ENCODE results near the gene TDRD9.
"Not testable (repeated sequence)": the region's sequence is repeated elsewhere in the genome, so short reads cannot be mapped to it uniquely, and the experiment has no call there.

TDRD9 gene, protein sequence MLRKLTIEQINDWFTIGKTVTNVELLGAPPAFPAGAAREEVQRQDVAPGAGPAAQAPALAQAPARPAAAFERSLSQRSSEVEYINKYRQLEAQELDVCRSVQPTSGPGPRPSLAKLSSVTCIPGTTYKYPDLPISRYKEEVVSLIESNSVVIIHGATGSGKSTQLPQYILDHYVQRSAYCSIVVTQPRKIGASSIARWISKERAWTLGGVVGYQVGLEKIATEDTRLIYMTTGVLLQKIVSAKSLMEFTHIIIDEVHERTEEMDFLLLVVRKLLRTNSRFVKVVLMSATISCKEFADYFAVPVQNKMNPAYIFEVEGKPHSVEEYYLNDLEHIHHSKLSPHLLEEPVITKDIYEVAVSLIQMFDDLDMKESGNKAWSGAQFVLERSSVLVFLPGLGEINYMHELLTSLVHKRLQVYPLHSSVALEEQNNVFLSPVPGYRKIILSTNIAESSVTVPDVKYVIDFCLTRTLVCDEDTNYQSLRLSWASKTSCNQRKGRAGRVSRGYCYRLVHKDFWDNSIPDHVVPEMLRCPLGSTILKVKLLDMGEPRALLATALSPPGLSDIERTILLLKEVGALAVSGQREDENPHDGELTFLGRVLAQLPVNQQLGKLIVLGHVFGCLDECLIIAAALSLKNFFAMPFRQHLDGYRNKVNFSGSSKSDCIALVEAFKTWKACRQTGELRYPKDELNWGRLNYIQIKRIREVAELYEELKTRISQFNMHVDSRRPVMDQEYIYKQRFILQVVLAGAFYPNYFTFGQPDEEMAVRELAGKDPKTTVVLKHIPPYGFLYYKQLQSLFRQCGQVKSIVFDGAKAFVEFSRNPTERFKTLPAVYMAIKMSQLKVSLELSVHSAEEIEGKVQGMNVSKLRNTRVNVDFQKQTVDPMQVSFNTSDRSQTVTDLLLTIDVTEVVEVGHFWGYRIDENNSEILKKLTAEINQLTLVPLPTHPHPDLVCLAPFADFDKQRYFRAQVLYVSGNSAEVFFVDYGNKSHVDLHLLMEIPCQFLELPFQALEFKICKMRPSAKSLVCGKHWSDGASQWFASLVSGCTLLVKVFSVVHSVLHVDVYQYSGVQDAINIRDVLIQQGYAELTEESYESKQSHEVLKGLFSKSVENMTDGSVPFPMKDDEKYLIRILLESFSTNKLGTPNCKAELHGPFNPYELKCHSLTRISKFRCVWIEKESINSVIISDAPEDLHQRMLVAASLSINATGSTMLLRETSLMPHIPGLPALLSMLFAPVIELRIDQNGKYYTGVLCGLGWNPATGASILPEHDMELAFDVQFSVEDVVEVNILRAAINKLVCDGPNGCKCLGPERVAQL (N-terminal part only)

DNA sequence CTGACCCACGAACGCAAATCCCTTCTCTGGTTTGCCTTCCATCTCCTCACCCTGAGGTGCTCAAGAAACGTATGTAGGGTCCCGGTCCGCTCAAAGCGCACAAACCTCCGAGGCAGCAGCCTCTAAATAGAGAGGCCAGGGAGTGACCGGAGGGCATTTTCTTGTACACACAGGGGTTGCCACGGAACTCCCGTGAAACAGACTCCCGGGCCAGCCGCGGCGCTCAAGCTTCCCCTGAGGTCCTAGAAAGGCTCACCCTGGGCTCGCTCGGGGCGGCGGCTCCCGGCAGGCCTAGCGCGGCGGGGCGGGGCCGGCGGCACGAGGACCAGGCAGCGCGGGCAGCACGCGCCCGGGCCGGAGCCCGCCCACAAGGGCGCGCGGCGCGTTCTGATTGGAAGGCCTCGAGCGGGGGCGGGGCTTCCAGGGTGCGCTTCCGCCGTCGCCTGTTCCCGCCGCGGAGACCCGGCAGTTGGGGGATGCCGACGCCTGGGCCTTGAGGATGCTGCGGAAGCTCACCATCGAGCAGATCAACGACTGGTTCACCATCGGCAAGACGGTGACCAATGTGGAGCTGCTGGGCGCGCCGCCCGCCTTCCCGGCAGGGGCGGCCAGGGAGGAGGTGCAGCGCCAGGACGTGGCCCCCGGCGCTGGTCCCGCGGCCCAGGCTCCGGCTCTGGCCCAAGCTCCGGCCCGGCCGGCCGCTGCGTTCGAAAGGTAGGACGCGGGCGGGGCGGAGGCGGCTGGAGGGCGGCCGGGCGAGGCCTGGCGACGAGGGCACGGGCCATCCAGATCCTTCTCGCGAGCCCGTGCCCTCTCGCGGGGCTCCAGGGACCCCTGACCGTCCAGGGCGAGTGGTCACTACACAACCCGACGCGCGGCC lies at the start of gene TDRD9:
TDRD9 (plus strand) TSS at position 446 of the 880 bp plus-strand sequence; CDS start at position 500, 54 bp downstream.
- DNase-seq = peak in 2 of 3 experiments; percentile 90 to 92

DNA sequence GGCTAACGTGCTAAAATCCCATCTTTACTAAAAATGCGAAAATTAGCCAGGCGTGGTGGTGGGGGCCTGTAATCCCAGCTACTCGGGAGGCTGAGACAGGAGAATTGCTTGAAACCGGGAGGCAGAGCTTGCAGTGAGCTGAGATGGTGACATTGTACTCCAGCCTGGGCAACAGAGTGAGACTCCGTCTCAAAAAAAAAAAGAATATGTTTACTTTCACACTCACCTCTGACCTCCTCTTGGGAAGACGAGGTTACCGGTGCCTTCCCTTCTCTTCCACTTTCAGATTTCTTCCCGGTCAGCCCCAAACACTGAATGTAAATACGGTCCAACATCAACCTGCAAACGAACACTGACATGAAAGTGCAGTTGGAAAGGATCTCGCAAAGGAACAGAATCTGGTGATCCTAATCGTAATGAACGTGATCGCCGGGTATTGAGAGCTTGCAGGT lies 49.1 kb upstream of the TDRD9 start:
- DNase-seq = no peak

DNA sequence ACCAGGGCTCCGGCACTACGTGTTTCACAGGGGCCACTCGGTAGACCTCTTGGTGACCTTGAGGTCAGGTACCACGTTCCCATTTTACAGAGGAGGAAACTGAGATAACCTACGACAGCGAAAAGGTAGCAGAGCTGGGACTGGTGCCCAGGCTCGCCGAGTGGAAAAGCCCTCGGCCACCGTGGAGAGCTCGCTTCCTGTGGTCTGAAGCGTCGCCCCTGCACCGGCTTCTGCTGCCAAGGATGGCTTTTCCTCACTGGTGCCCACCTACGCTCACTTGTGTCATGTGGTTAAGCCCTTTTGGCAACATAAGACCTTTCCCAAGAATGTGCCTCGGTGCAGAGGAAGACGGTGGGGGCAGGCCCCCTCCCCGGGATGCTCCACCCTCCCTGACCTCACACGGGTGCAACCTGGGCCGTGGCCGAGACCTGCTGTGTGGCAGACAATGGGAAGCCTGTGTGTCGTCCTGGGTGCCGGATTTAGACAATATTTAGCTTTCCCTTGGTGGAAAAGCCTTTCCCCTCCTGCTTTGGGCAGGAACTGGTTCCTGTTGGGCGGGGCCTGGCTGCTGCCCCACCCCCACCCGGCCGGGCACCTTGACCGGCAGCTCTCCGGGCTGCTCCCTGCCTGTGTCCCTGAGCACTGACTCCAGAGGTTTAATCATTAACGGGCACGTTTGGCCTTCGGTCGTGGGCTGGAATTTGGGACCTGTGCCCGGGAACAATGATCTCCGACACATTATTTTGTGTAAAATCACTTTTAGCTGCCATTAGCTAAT lies 48.5 kb upstream of the TDRD9 start:
- no peak for DNase-seq

DNA sequence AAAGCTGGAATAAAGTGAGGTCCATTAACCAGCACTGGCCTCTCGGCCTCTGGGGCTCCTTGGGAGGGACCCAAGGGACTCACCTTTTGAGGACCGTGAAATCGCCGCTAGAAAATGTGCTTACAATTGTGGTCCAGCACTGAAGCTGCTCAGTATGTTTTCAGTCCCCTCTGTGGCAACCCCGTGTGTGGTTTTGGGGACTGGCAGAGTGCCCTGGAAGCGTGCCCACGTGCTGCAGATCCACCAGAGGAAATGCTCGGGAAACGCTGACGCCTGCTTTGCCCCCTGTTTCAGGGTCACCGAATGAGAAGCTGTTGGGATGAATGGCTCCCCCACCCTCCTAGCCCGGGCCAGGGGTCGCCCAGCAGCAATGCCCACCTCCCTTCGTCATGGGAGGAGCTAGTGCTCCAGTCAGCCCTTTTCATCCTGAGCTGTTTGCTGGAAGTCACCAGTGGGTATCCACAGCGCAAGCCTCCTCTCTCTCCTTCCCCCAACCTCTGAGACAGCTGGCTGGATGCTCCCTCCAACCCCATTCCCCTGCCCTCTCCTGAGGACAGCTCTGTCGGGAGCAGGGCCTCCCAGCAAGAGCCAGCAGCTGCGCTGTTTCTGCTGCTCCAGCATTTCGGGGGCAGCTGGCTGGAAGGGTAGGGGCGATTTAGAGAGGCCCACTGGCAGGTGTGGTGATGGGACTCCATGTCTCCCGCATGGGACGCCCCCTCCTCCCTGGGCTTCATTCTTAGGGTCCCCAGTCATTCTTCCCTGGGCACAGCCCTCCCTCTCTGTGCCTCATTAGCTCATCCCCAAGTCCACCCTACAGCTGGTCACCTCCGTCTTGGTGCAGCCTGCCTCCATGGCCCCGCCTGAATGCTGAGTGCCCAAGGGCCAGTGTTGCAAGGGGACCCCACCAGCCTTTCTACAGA lies 47.6 kb upstream of the TDRD9 start:
- no peak for DNase-seq

DNA sequence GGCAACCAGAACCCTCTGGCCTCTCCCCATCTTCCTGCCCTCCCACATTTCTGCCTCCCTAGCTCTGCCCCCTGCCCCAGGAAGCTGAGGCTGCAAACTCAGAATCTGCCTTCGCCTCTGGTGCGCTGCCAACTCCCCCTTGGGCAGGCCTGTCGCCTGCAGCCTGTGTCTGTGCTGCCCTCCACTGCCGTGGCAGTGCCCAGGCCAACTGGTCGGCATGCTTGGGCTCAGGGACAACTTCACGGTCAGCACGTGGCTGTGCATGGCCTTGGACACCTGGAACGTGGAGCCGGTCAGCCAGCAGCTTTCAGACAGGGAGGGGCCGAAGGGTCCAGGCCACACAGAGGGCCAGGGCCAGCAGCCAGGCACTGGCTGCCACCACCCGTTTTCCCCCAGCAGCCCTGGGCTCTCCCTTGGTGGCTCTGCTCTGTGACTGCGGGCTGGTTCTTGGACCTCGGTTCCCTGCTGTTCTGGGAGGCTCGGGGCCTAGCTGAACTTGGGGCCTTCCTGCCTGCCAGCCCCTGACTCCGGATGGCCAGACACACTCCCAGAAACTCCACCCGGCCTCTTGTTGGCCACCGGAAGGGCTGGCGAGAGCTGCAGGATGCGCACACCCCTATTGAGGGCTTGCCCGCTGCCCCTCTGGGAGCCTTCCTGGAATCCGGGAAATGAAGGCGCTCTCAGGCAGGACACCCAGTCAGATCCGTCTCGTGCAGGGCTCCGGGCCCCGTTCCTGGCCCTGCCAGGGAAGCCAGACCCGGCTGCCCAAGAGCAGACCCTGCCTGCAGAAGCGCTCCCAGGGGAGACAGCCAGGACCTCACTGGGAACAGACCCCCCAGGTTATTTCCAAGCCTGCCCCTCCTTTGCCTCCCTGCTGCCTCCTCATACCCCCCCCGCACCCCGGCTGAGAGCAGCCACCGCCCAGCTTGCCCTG lies 46.7 kb upstream of the TDRD9 start:
- no peak for DNase-seq

DNA sequence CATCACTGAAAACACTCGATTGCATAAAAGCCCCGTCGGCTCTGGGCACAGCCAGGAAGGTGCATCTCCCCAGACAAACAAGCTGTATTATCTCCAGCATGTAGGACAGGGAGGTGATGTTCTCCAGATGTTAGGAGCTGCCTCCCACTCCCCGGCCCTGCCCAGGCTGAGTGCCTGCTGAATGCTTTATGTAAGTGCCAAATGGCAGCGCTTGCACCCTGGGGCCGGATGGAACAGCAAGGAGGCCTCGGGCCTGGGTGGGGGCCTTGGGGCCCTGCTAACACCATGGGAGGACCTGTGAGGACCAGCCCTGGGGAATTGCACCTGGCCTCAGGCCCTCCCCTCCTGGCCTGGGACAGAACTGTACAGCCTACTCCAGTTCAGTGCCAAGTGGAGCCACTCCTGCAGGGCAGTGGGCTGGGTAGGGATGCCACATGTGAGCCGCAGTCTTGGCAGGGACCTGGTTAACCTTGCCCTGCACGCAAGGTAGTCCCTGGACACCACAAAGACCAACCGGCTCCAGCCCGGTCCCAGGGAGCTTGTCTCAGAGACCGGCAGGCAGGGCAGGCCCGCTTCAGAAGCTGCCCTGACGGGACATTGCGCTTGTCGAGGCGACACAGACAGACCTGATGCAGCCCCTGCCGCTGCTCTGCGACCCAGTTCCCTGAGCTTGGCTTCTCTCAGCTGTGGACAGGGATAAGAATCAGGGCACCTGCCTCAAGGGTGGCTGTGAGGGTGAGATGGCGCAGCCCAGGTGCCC lies 45.6 kb upstream of the TDRD9 start:
- DNase-seq = no peak

DNA sequence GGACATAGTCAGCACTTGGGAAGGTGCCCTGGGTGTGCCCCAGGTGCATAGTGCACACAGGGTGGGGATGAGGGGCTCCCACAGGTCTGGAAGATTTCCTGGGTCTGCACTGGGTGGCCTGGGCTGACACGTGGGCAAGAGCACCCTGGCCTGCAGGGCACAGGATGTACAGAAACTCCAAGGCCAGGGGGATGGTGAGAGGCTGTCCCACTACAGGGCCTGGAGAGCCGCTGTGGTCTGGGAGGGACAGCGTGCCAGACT lies 45.1 kb upstream of the TDRD9 start:
- DNase-seq = no peak

DNA sequence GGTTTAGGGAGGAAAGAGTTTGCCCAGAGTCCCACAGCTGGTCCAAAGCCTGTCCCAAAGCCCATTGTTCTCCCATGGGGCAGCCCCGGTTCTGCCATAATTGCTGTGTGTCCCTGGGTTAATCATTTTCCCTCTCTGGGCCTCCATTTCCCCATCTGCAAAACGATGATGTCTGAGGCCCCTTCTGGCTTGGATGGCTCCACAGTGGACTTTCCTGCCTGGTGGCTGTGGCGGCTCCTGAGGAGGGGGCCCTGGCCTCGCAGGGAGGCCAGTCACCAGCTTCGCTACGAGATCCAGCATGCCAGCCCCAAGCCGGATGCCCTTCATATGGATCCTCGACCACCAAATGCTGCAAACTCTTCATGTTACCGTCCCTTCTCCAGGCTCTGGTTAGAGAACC lies 43.4 kb upstream of the TDRD9 start:
- no peak for DNase-seq

DNA sequence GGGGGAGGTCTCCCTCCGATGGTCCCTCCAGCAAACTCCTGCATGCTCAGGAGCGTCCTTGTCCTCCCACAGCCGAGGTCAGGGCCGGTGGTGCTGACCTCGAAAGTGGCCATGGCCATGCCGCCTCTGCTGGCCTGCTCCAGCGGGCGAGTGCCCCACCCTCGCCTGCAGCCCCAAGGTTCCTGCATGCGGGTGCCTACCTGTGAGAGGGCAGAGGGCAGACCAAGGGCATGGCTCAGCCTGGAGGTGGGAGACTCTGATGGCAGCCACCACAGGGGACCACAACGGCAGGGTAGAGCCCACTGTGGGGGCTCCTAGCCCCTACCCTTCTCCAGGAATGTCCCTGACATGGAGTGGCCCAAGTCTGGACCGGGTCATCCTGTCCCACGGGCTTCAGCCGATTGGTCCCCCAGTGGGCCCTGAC lies 42.7 kb upstream of the TDRD9 start:
- no peak for DNase-seq

DNA sequence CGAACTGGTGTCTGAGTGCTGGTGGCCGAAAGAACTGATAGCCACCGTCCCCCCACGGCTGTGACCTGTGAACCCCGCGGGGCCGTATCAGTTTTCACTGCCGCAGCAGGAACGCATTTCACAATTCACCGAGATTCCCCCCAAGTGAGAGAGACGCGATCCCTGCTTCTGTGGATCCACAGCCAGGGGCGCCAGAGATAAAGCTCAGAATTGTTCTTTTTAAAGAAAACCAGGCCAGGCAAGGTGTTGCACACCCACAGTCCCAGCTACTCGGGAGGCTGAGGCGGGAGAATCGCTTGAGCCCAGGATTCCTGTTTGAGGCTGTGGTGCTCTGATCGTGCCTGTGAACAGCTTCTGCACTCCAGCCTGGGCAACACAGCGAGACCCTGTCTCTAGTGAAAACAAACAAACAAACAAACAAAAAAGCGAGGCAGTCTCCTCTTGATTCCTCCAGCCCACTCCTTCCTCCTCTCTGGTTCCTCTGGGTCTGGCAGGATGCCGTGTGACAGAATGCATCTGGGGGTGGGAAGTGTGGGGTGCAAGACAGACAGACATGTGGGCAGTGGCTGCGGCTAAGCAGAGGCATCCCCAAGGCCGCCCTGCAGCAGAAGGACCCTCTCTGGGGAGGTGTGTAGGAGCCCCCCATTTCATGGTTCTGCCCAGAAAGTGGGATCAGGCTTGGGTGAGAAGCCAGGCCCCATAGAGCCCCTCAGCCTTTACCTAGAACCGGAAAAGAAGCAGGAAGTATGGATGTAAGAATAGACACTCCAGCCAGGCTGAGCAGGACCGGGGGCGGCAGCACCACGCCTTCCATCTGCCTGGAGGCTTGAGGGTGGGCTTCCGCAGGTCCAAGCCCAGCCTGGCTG lies 41.7 kb upstream of the TDRD9 start:
- no peak for DNase-seq

DNA sequence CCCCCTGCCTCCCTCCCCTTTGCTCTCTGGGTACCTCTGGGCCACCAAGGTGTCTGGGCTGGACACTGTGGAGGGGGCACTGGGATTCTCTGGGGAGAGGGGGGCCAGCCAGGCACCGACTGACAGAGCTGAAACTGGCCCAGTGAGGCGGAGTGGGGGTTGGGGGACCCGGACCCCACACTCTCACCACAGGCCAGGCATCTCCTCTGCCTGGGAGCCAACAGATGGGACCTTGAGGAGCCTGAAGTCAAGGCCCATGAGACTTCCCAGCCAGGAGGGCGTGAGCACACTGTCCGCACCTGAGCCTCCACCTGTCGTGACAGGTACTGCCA lies 41.1 kb upstream of the TDRD9 start:
- no peak for DNase-seq

DNA sequence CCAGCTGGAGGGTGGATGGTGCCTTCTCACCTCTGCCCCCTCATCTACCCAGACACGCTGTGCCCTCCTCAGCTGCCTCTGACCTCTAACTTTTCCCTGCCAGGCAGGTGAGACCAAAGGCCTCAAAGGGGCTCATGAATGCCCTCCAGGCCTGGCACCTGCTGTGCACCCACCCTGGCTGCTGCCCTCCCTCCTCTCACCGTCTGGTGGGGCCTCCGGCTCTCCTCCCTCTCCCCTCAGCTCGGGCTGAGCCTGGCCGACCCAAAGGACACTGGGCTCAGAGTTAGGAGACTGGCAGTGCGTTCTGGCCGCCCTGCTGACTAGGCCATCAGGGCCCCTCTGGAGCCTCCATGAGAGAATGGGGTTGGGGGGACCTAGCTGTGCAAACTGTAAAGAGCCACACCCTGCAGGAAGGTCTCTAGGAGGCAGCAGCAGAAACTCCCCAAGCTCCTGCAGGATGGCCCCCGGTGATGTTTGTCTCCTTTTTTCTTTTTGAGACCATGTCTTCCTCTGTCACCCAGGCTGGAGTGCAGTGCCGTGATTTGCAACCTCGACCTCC lies 40.6 kb upstream of the TDRD9 start:
- no peak for DNase-seq

DNA sequence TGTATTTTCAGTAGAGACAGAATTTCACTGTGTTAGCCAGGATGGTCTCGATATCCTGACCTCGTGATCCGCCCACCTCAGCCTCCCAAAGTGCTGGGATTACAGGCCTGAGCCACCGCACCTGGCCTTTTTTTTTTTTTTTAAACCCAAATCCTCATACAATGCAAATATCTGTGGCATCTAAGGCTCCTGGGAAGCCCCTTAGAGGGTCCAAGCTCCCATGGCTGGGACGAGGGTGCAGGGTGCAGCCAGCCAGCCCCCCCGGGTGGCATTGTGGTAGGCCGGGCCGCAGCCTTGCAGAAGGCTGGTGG lies 39.3 kb upstream of the TDRD9 start:
- not testable (repeated sequence) for DNase-seq

DNA sequence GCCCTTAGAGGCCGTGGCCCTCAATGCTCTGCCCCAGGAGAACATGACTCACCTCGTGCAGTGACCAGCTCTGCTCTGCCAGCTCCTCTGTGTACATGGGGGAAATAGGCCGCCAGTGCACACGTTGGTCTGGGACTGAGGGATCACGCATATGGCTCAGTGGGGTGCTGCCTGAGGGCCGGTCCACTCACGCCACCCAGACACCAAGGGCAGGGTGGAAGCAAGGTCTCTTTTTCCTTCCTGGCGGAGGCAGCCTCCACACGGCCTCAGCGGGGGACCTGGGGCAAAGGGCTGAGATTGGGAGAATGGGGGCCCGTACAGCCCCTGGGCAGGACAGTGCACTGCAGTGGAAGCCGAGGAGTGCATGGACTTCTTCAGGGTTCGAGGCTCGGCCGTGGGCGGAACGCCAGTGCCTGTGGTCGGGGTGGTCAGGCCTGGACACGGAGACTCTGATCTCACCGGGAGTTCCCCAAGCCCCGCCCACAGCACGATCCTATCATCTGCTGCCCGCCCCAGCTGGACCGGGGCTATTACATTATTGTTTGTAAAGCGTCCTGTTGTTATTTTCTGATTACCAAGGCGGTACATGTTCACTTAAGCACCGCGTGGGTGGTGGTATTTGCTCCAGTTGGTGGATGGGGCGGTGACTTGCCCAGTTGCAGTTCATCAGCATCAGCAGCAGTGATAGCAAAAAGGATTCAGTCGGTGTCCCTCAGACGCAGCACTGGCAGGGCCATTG lies 38.8 kb upstream of the TDRD9 start:
- DNase-seq = no peak

DNA sequence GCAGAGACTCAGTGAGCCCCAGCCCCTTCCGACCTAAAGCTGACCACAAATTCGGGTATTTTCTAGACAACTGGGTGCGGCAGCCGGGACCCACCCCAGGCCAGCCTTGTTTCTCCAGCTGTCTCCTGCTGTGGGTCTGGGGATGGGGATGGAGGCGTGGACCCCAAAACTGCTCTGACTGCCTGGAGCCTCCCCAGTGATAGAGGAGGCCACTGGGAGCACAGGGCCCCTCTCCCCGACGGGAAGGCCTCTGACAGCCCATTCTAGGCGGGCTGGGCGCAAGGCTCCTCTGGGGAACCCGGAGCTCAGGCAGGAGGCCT lies 38.2 kb upstream of the TDRD9 start:
- DNase-seq = no peak

DNA sequence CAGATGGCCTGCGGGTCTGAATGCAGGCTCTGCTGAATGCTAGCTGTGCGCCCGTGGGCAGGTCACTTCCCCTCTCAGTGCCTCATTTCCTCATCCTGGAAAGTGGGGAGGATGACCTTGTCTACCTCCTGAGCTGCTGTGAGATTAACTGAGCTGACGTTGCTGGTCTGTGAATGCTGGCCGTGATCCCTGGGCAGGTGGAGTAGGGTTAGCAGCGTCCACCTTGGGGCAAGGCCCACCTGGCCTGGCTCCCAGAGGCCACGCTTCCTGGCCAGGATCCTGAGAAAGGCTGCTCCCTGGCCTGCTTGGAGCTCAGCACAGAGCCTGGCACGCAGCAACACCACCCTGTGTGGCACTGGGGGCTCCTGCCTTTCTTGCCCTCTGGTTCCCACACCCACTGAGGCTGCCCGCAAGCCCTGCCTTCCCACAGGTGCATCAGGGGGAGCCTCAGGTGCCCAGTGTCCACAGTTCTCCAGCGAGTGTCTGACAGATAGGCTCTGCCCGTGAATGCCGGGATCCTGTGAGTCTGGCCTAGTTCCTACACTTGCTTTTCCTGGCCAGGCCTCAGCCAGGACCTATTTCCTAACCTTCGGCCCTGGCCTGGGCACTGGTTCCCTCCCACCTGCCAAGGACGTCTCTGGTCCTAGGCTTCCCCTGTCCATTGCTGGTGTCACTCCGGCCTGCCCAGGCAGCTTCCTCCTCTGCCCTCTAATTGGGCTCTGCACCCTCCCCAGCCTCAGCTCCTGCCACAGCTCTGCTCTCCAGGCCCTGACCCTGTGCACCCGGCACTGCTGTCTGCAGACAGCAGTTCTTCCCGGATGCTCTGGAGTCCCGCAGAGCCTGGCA lies 37.2 kb upstream of the TDRD9 start:
- DNase-seq = no peak
